Activated T-helper 2 cell treated with anti-CD3 and anti-CD28 coated beads, Interferon-gamma antibody, Interleukin-2, Interleukin-4, amounts not matched to agents 10 μg/mL and 5 μg/mL and 100 μg/mL, durations not matched to agents 14 hours and 24 hours and 36 hours (primary cell): Measurements from ENCODE around the gene MLLT3. TPM values are rescaled to one million over a fixed set of nuclear protein-coding genes. Genes with fewer than 3 reads are reported as not detected.

Source experiments
- DNase-seq: peaks from one replicate; pipeline ENCODE4 v3.0.0; 2021; ENCODE audit warnings: low spot score
- H3K27ac Mint-ChIP-seq: one replicate; pipeline ENCODE4 v1.8.0; 2021; ENCODE audit warnings: mixed read lengths
- H3K27me3 Mint-ChIP-seq: one replicate; pipeline ENCODE4 v1.8.0; 2021; ENCODE audit warnings: low read depth, mixed read lengths
- H3K36me3 Mint-ChIP-seq: one replicate; pipeline ENCODE4 v1.8.0; 2021; ENCODE audit warnings: low read depth, mixed read lengths
- H3K4me1 Mint-ChIP-seq: one replicate; pipeline ENCODE4 v1.8.0; 2021; ENCODE audit warnings: low read depth, mixed read lengths
- H3K4me3 Mint-ChIP-seq: one replicate; pipeline ENCODE4 v1.8.0; 2021; ENCODE audit warnings: low read depth, mild to moderate bottlenecking, moderate library complexity, mixed read lengths
- H3K9me3 Mint-ChIP-seq: one replicate; pipeline ENCODE4 v1.8.0; 2021; ENCODE audit warnings: mixed read lengths
- intact Hi-C: fragments of 100-400 bp; cut with micrococcal nuclease; formaldehyde crosslinking; loops from one replicate; pipeline ENCODE4 v1.15.1; 2023
- total RNA-seq: library from RNA; stranded (reverse); gene quantifications from 2 replicates; pipeline ENCODE4 v1.2.3, GENCODE V29; 2022

MLLT3 gene
- total RNA-seq, 1 donor from 2014 or later = 22.4 TPM

GRCh38 chr9:20361656-20362570 is 260.4 kb downstream of the MLLT3 start:
- intact Hi-C loops = no loop called here
- H3K4me3 Mint-ChIP-seq = no peak overlapping the region
- H3K9me3 Mint-ChIP-seq = no peaks in the 10 kb centered on the region
- H3K36me3 Mint-ChIP-seq = peaks cover 55% of the 10 kb centered on the region
- peaks cover 29% of the 10 kb centered on the region for H3K4me1 Mint-ChIP-seq
- no peak overlapping the region for H3K27ac Mint-ChIP-seq
- no peak for DNase-seq
- H3K27me3 Mint-ChIP-seq = no peaks in the 10 kb centered on the region

GRCh38 chr9:20361229-20361628 is 261.1 kb downstream of the MLLT3 start:
- no peaks in the 10 kb centered on the region for H3K9me3 Mint-ChIP-seq
- peaks cover 52% of the 10 kb centered on the region for H3K36me3 Mint-ChIP-seq
- no peak for DNase-seq
- no peak overlapping the region for H3K4me3 Mint-ChIP-seq
- H3K27ac Mint-ChIP-seq = no peak overlapping the region
- H3K27me3 Mint-ChIP-seq = no peaks in the 10 kb centered on the region
- H3K4me1 Mint-ChIP-seq = peaks cover 33% of the 10 kb centered on the region
- intact Hi-C loops = no loop called here

GRCh38 chr9:20358207-20358606 is 264.1 kb downstream of the MLLT3 start:
- DNase-seq = no peak
- peaks cover 63% of the 10 kb centered on the region for H3K36me3 Mint-ChIP-seq
- H3K4me3 Mint-ChIP-seq = no peak overlapping the region
- peaks cover 54% of the 10 kb centered on the region for H3K4me1 Mint-ChIP-seq
- no peaks in the 10 kb centered on the region for H3K9me3 Mint-ChIP-seq
- no peaks in the 10 kb centered on the region for H3K27me3 Mint-ChIP-seq
- no peak overlapping the region for H3K27ac Mint-ChIP-seq
- intact Hi-C loops = loop anchor here (2.0 to 5.0 kb wide), 8 partner anchors 36 to 754 kb away; no protein-coding TSS in a partner anchor

GRCh38 chr9:20357037-20357432 is 265.3 kb downstream of the MLLT3 start:
- intact Hi-C loops = loop anchor here (1.0 to 5.0 kb wide), 8 partner anchors 35 to 755 kb away; no protein-coding TSS in a partner anchor
- peaks cover 50% of the 10 kb centered on the region for H3K4me1 Mint-ChIP-seq
- H3K4me3 Mint-ChIP-seq = no peak overlapping the region
- H3K27ac Mint-ChIP-seq = no peak overlapping the region
- H3K27me3 Mint-ChIP-seq = no peaks in the 10 kb centered on the region
- DNase-seq = no peak
- peaks cover 64% of the 10 kb centered on the region for H3K36me3 Mint-ChIP-seq
- H3K9me3 Mint-ChIP-seq = no peaks in the 10 kb centered on the region

GRCh38 chr9:20356403-20357036 is 265.8 kb downstream of the MLLT3 start:
- H3K36me3 Mint-ChIP-seq = peaks cover 64% of the 10 kb centered on the region
- H3K27ac Mint-ChIP-seq = no peak overlapping the region
- no peak for DNase-seq
- H3K27me3 Mint-ChIP-seq = no peaks in the 10 kb centered on the region
- H3K9me3 Mint-ChIP-seq = no peaks in the 10 kb centered on the region
- H3K4me1 Mint-ChIP-seq = peaks cover 47% of the 10 kb centered on the region
- intact Hi-C loops = loop anchor here (1.0 to 5.0 kb wide), 10 partner anchors 34 to 756 kb away; no protein-coding TSS in a partner anchor
- no peak overlapping the region for H3K4me3 Mint-ChIP-seq

- DNase-seq = no peak
- Mint-ChIP-seq H3K4me1 (peaks cover 46% of the 10 kb centered on the region), H3K4me3 (no peak overlapping the region), H3K27ac (no peak overlapping the region), H3K36me3 (peaks cover 58% of the 10 kb centered on the region), H3K27me3 (no peaks in the 10 kb centered on the region), H3K9me3 (no peaks in the 10 kb centered on the region)
- intact Hi-C loops = loop anchor here (1.0 to 5.0 kb wide), 12 partner anchors 24 to 757 kb away; partner anchors contain the start of genes FOCAD and HACD4
These were observed 267.3 kb downstream of the MLLT3 start for GRCh38 chr9:20355022-20355421.

- H3K27ac Mint-ChIP-seq = peak overlapping the region; percentile 14
- H3K4me1 Mint-ChIP-seq = peaks cover 45% of the 10 kb centered on the region
- intact Hi-C loops = loop anchor here (2.0 kb wide), 4 partner anchors 23 to 677 kb away; partner anchors contain the start of genes FOCAD and HACD4
- no peaks in the 10 kb centered on the region for H3K9me3 Mint-ChIP-seq
- H3K36me3 Mint-ChIP-seq = peaks cover 52% of the 10 kb centered on the region
- no peaks in the 10 kb centered on the region for H3K27me3 Mint-ChIP-seq
- H3K4me3 Mint-ChIP-seq = no peak overlapping the region
- DNase-seq = no peak
These were observed 268.2 kb downstream of the MLLT3 start for GRCh38 chr9:20353931-20354652.

- H3K4me3 Mint-ChIP-seq = no peak overlapping the region
- DNase-seq = no peak
- peaks cover 42% of the 10 kb centered on the region for H3K4me1 Mint-ChIP-seq
- H3K9me3 Mint-ChIP-seq = no peaks in the 10 kb centered on the region
- peaks cover 49% of the 10 kb centered on the region for H3K36me3 Mint-ChIP-seq
- intact Hi-C loops = no loop called here
- H3K27me3 Mint-ChIP-seq = no peaks in the 10 kb centered on the region
- no peak overlapping the region for H3K27ac Mint-ChIP-seq
These were observed 268.8 kb downstream of the MLLT3 start for GRCh38 chr9:20353524-20353923.

GRCh38 chr9:20352591-20352990 is 269.7 kb downstream of the MLLT3 start:
- H3K4me3 Mint-ChIP-seq = no peak overlapping the region
- H3K4me1 Mint-ChIP-seq = peaks cover 33% of the 10 kb centered on the region
- peaks cover 46% of the 10 kb centered on the region for H3K36me3 Mint-ChIP-seq
- H3K27me3 Mint-ChIP-seq = no peaks in the 10 kb centered on the region
- H3K9me3 Mint-ChIP-seq = no peaks in the 10 kb centered on the region
- no peak overlapping the region for H3K27ac Mint-ChIP-seq
- intact Hi-C loops = no loop called here
- no peak for DNase-seq

- H3K4me3 Mint-ChIP-seq = no peak overlapping the region
- intact Hi-C loops = no loop called here
- peaks cover 32% of the 10 kb centered on the region for H3K4me1 Mint-ChIP-seq
- H3K27ac Mint-ChIP-seq = no peak overlapping the region
- H3K36me3 Mint-ChIP-seq = peaks cover 39% of the 10 kb centered on the region
- no peaks in the 10 kb centered on the region for H3K9me3 Mint-ChIP-seq
- DNase-seq = no peak
- H3K27me3 Mint-ChIP-seq = no peaks in the 10 kb centered on the region
These were observed 270.6 kb downstream of the MLLT3 start for GRCh38 chr9:20351715-20352114.

GRCh38 chr9:20349568-20349967 is 272.7 kb downstream of the MLLT3 start:
- DNase-seq = no peak
- Mint-ChIP-seq H3K36me3 (peaks cover 49% of the 10 kb centered on the region), H3K4me3 (no peak overlapping the region), H3K27ac (no peak overlapping the region), H3K27me3 (no peaks in the 10 kb centered on the region), H3K9me3 (no peaks in the 10 kb centered on the region), H3K4me1 (peaks cover 16% of the 10 kb centered on the region)
- intact Hi-C loops = no loop called here

GRCh38 chr9:20343325-20343724 is 279.0 kb downstream of the MLLT3 start:
- Mint-ChIP-seq H3K4me1 (no peaks in the 10 kb centered on the region), H3K27me3 (no peaks in the 10 kb centered on the region), H3K27ac (no peak overlapping the region), H3K4me3 (no peak overlapping the region), H3K36me3 (peaks cover 13% of the 10 kb centered on the region), H3K9me3 (no peaks in the 10 kb centered on the region)
- no peak for DNase-seq
- intact Hi-C loops = no loop called here
